GF-D8 (cell line): ENCODE data around the gene SLC66A1.
"Not testable (repeated sequence)": the region's sequence is repeated elsewhere in the genome, so short reads cannot be mapped to it uniquely, and the experiment has no call there.

ENCODE experiments used
- DNase-seq: peaks from one replicate; lab custom pipeline; 2025; lab: John Stamatoyannopoulos, UW

SLC66A1 gene

GRCh38 chr1:19311931-19312781 is at the start of gene SLC66A1, which contains the start of gene AKR7A2:
TSS of gene SLC66A1 (plus strand) at chr1:19312326. CDS start at chr1:19317678, 5,352 bp downstream.
TSS of gene AKR7A2 (minus strand) at chr1:19312144. CDS start at chr1:19312124, 20 bp downstream.
- peak; percentile 62 for DNase-seq

GRCh38 chr1:19262744-19263143 is 49.4 kb upstream of the SLC66A1 start:
- no peak for DNase-seq

GRCh38 chr1:19268445-19268844 is 43.7 kb upstream of the SLC66A1 start:
- no peak for DNase-seq

- DNase-seq = not testable (repeated sequence)
Observed at GRCh38 chr1:19269427-19270342, 42.4 kb upstream of the SLC66A1 start.

GRCh38 chr1:19270343-19270730 is 41.8 kb upstream of the SLC66A1 start:
- DNase-seq = not testable (repeated sequence)

GRCh38 chr1:19272064-19272463 is 40.1 kb upstream of the SLC66A1 start:
- DNase-seq = no peak

- DNase-seq = no peak
Observed at GRCh38 chr1:19273106-19273843, 38.9 kb upstream of the SLC66A1 start.

GRCh38 chr1:19273844-19274531 is 38.1 kb upstream of the SLC66A1 start:
- not testable (repeated sequence) for DNase-seq

GRCh38 chr1:19274636-19275035 is 37.5 kb upstream of the SLC66A1 start:
- DNase-seq = no peak

GRCh38 chr1:19283891-19284290 is 28.2 kb upstream of the SLC66A1 start:
- no peak for DNase-seq

- DNase-seq = no peak
Observed at GRCh38 chr1:19284881-19285280, 27.2 kb upstream of the SLC66A1 start.

- not testable (repeated sequence) for DNase-seq
Observed at GRCh38 chr1:19285366-19285765, 26.8 kb upstream of the SLC66A1 start.

- not testable (repeated sequence) for DNase-seq
Observed at GRCh38 chr1:19285807-19286206, 26.3 kb upstream of the SLC66A1 start.

- no peak for DNase-seq
Observed at GRCh38 chr1:19287436-19288185, 24.5 kb upstream of the SLC66A1 start.

- DNase-seq = not testable (repeated sequence)
Observed at GRCh38 chr1:19288324-19289241, 23.5 kb upstream of the SLC66A1 start, which contains the start of gene AKR7A3. TSS of gene AKR7A3 (minus strand) at chr1:19288770. CDS start at chr1:19288709, 61 bp downstream.

GRCh38 chr1:19289244-19289643 is 22.9 kb upstream of the SLC66A1 start:
- DNase-seq = no peak

GRCh38 chr1:19294638-19295037 is 17.5 kb upstream of the SLC66A1 start:
- no peak for DNase-seq

- no peak for DNase-seq
Observed at GRCh38 chr1:19300211-19300610, 11.9 kb upstream of the SLC66A1 start.

- DNase-seq = not testable (repeated sequence)
Observed at GRCh38 chr1:19304081-19304480, 8.0 kb upstream of the SLC66A1 start.
